CD4-positive, alpha-beta T cell (primary cell): ENCODE results near the gene GRM4. TPM values are rescaled to one million over a fixed set of nuclear protein-coding genes. Genes with fewer than 3 reads are reported as not detected.

Experiments used
- ATAC-seq: fragments of 200-7000 bp; cut with Tn5 transposase; one replicate; pipeline ENCODE4 v1.10.0; 2022; ENCODE audit warnings: mild to moderate bottlenecking; ENCODE audit not compliant: poor library complexity
- CTCF ChIA-PET: fragments of 350-600 bp; sonication (Branson Sonifier 250); formaldehyde crosslinking; loops from one replicate; lab custom pipeline; 2021; ENCODE audit warnings: antibody characterized with exemption, inconsistent platforms; lab: Charles Lee
- POLR2A ChIA-PET: fragments of 350-600 bp; sonication (Branson Sonifier 250); formaldehyde crosslinking; loops from one replicate; lab custom pipeline; 2021; ENCODE audit warnings: antibody characterized with exemption, inconsistent platforms; lab: Charles Lee
- DNase-seq, 14 experiments: peaks; one replicate each; pipeline ENCODE4 v3.0.0-alpha.2; 2013 to 2020; ENCODE audit warnings: mixed read lengths in 2 of 14
- H3K27ac ChIP-seq, 2 donors: one replicate each; pipeline versions ENCODE4 v1.5.1 to v1.7.0; 2013; ENCODE audit warnings: low read length in 2 of 2, low read depth in 1 of 2, mild to moderate bottlenecking in 1 of 2
- H3K27me3 ChIP-seq, 2 experiments: 1 replicate in 1 of 2; 2 replicates in 1 of 2; pipeline versions ENCODE4 v1.6.1 to v1.7.0; 2013; ENCODE audit warnings: low read length in 2 of 2, control low read depth in 1 of 2, mild to moderate bottlenecking in 1 of 2, moderate library complexity in 1 of 2; ENCODE audit not compliant: insufficient read depth in 2 of 2, control insufficient read depth in 1 of 2
- H3K36me3 ChIP-seq: one replicate; pipeline ENCODE4 v1.6.1; 2013; ENCODE audit warnings: low read length, control low read depth; ENCODE audit not compliant: insufficient read depth
- H3K4me1 ChIP-seq: one replicate; pipeline ENCODE4 v1.6.1; 2013; ENCODE audit warnings: low read length, control low read depth; ENCODE audit not compliant: insufficient read depth
- H3K4me3 ChIP-seq: one replicate; pipeline ENCODE4 v1.5.1; 2013; ENCODE audit warnings: mild to moderate bottlenecking, low read length, moderate library complexity
- H3K9me3 ChIP-seq, 2 experiments: 1 replicate in 1 of 2; 2 replicates in 1 of 2; pipeline versions ENCODE4 v1.6.1 to v1.7.0; 2013; ENCODE audit warnings: low read length in 2 of 2, mild to moderate bottlenecking in 2 of 2, control low read depth in 1 of 2, moderate library complexity in 1 of 2; ENCODE audit not compliant: control insufficient read depth in 1 of 2, insufficient read depth in 1 of 2
- H3K27ac Mint-ChIP-seq: one replicate; pipeline ENCODE4 v1.8.0; 2020; ENCODE audit warnings: mixed read lengths
- H3K27me3 Mint-ChIP-seq: one replicate; pipeline ENCODE4 v1.8.0; 2021; ENCODE audit warnings: mixed read lengths
- H3K36me3 Mint-ChIP-seq: one replicate; pipeline ENCODE4 v1.8.0; 2021; ENCODE audit warnings: low read depth, mixed read lengths
- H3K4me1 Mint-ChIP-seq: one replicate; pipeline ENCODE4 v1.8.0; 2021; ENCODE audit warnings: low read depth, mixed read lengths
- H3K4me3 Mint-ChIP-seq: one replicate; pipeline ENCODE4 v1.8.0; 2020; ENCODE audit warnings: mild to moderate bottlenecking, mixed read lengths
- H3K9me3 Mint-ChIP-seq: one replicate; pipeline ENCODE4 v1.8.0; 2020; ENCODE audit warnings: mixed read lengths
- CTCF ChIP-seq: fragments of 200-600 bp; IDR thresholded peaks from one replicate; pipeline ENCODE4 v1.8.0; 2022; ENCODE audit warnings: antibody characterized with exemption, mild to moderate bottlenecking
- intact Hi-C, 2 experiments: fragments of 100-400 bp; cut with DNase I in 1 of 2; cut with micrococcal nuclease in 1 of 2; formaldehyde crosslinking; loops; one replicate each; pipeline versions ENCODE4 v1.15.1 to v1.9.0; 2023 to 2025; cut with DNase I, micrococcal nuclease
- total RNA-seq, 174 experiments: library from RNA in 2 of 174; stranded (reverse) in 2 of 174; gene quantifications; one replicate each; pipeline ENCODE4 v1.2.3 and lab custom pipeline; 2021 to 2026

Gene GRM4
- total RNA-seq, 2 experiments from 2014 or later, result 0.08 TPM; not detected in 1

DNA sequence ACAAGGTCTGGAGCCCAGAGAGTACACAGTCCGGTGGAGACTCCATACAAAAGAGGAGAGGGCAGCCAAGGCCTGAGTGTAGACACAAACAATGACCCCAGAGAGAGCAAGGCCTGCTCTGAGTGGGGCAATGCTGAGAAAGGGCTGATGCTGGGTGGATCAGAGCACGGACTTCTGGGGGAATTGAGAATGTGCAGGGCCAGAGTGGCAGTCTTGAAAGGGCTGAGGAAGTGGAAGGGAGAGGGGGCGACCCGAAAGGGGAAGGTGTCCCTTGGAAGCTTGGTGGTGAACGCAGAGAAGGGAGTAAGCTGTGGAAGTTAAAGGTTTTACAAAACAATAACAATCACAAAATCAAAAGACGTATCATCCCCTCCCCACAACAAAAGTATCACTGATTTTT is 12.0 kb upstream of the GRM4 start:
- no peaks in the 10 kb centered on the region for H3K4me1 Mint-ChIP-seq
- H3K27ac Mint-ChIP-seq, result no peak overlapping the region
- Histone ChIP-seq H3K27ac (no peak overlapping the region), H3K9me3 (peaks cover 11 to 19% of the 10 kb centered on the region in 2 experiments), H3K27me3 (peaks cover 11 to 15% of the 10 kb centered on the region in 2 experiments), H3K36me3 (no peaks in the 10 kb centered on the region), H3K4me1 (peaks cover 13% of the 10 kb centered on the region), H3K4me3 (no peak overlapping the region)
- H3K36me3 Mint-ChIP-seq, result no peaks in the 10 kb centered on the region
- peaks cover 9% of the 10 kb centered on the region for H3K27me3 Mint-ChIP-seq
- H3K4me3 Mint-ChIP-seq, result no peak overlapping the region
- ATAC-seq (no peak), DNase-seq (no peak)
- intact Hi-C loops, result loop anchor here (10.0 kb wide), 2 partner anchors 303 to 573 kb away; partner anchors contain the start of gene BAK1 (in 1 of the 2)
- TF ChIP-seq CTCF, result no peak
- CTCF ChIA-PET, result interaction anchor here (1.1 kb wide), 1 partner anchor 103 kb away, joined by 3 read pairs; no protein-coding TSS in a partner anchor
- no peaks in the 10 kb centered on the region for H3K9me3 Mint-ChIP-seq
- POLR2A ChIA-PET, result no interaction called here

DNA sequence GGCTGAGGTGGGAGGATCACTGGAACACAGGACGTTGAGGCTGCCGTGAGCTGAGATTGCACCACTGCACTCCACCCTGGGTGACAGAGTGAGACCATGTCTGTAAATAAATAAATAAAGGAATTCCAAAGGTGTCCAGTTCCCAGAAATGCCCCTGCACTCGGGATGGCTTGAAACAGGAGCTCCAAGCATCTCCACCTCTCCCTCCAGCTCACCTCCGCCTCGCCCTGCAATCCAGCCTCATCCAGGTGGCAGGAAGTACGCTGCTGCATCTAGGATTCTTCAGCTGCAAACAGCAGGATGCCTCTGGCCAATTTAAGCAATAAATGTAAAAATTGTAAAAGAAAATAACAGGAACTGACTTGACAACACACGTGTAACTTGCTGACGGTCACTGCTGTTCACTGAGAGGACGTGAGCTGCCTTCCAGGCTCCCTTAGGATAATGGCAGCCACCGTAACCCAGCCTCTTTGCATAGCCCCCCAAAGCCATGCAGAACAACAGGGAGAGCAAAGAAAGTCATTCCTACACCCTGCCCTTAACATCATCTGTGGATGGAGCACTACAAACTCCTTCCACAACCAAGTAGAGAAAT is 11.4 kb upstream of the GRM4 start:
- ATAC-seq (no peak), DNase-seq (no peak)
- TF ChIP-seq CTCF, result no peak
- no peaks in the 10 kb centered on the region for H3K9me3 Mint-ChIP-seq
- H3K4me3 Mint-ChIP-seq, result no peak overlapping the region
- intact Hi-C loops, result loop anchor here (10.0 kb wide), 2 partner anchors 303 to 573 kb away; partner anchors contain the start of gene BAK1 (in 1 of the 2)
- H3K9me3 ChIP-seq, result peaks cover 11 to 19% of the 10 kb centered on the region in 2 experiments
- ChIA-PET POLR2A (no interaction called here), CTCF (interaction anchor here (1.1 kb wide), 1 partner anchor 102 kb away, joined by 3 read pairs; no protein-coding TSS in a partner anchor)
- H3K36me3 ChIP-seq, result no peaks in the 10 kb centered on the region
- H3K27ac Mint-ChIP-seq, result no peak overlapping the region
- no peaks in the 10 kb centered on the region for H3K36me3 Mint-ChIP-seq
- peaks cover 15 to 16% of the 10 kb centered on the region in 2 experiments for H3K27me3 ChIP-seq
- peaks cover 14% of the 10 kb centered on the region for H3K27me3 Mint-ChIP-seq
- no peak overlapping the region for H3K4me3 ChIP-seq
- H3K4me1 Mint-ChIP-seq, result no peaks in the 10 kb centered on the region
- H3K27ac ChIP-seq, result no peak overlapping the region
- H3K4me1 ChIP-seq, result peaks cover 13% of the 10 kb centered on the region

- DNase-seq (no peak), ATAC-seq (no peak)
- no peaks in the 10 kb centered on the region for H3K4me1 Mint-ChIP-seq
- peaks cover 11 to 19% of the 10 kb centered on the region in 2 experiments for H3K9me3 ChIP-seq
- no peak overlapping the region for H3K4me3 ChIP-seq
- no peak overlapping the region for H3K27ac ChIP-seq
- intact Hi-C loops, result loop anchor here (10.0 kb wide), 2 partner anchors 301 to 571 kb away; partner anchors contain the start of gene BAK1 (in 1 of the 2)
- TF ChIP-seq CTCF, result no peak
- ChIA-PET POLR2A (no interaction called here), CTCF (interaction anchor here (1.2 to 3.0 kb wide), 3 partner anchors 35 to 385 kb away, joined by 3 to 16 read pairs (median 3); no protein-coding TSS in a partner anchor)
- H3K9me3 Mint-ChIP-seq, result no peaks in the 10 kb centered on the region
- H3K27ac Mint-ChIP-seq, result no peak overlapping the region
- no peak overlapping the region for H3K4me3 Mint-ChIP-seq
- H3K27me3 Mint-ChIP-seq, result peaks cover 30% of the 10 kb centered on the region
- H3K36me3 Mint-ChIP-seq, result no peaks in the 10 kb centered on the region
- no peaks in the 10 kb centered on the region for H3K36me3 ChIP-seq
- peaks cover 21 to 29% of the 10 kb centered on the region in 2 experiments for H3K27me3 ChIP-seq
- peaks cover 13% of the 10 kb centered on the region for H3K4me1 ChIP-seq
Observed at GRCh38 chr6:34155471-34156300, 9.8 kb upstream of the GRM4 start.
